Loucy (cell line): Measurements from ENCODE around the gene IFNE.

ENCODE experiments used
- H2AFZ ChIP-seq: fragments of 200-600 bp; sonication (generic); 2 replicates; pipeline ENCODE4 v1.6.0; 2016; ENCODE audit warnings: antibody characterized with exemption, mild to moderate bottlenecking, low read length, moderate library complexity
- H3F3A ChIP-seq: fragments of 200-600 bp; 2 replicates; pipeline ENCODE4 v1.6.0; 2016; ENCODE audit warnings: antibody characterized with exemption, low read depth, mild to moderate bottlenecking
- H3K27me3 ChIP-seq: fragments of 200-600 bp; sonication (generic); 2 replicates; pipeline ENCODE4 v1.6.1; 2014; ENCODE audit warnings: low read length, mild to moderate bottlenecking; ENCODE audit not compliant: insufficient read depth, poor library complexity, severe bottlenecking
- H3K36me3 ChIP-seq: fragments of 200-600 bp; sonication (generic); 2 replicates; pipeline ENCODE4 v1.6.1; 2016; ENCODE audit warnings: low read length; ENCODE audit not compliant: insufficient read depth
- H3K4me1 ChIP-seq: fragments of 200-600 bp; sonication (generic); 2 replicates; pipeline ENCODE4 v1.5.1; 2014; ENCODE audit warnings: low read length, mild to moderate bottlenecking; ENCODE audit not compliant: insufficient read depth, poor library complexity, severe bottlenecking
- H3K4me2 ChIP-seq: fragments of 200-600 bp; sonication (generic); 2 replicates; pipeline ENCODE4 v1.6.0; 2014; ENCODE audit warnings: antibody characterized with exemption, low read length, low read depth, mild to moderate bottlenecking; ENCODE audit not compliant: poor library complexity, severe bottlenecking
- H3K4me3 ChIP-seq: fragments of 200-600 bp; sonication (generic); 2 replicates; pipeline ENCODE4 v1.5.1; 2014; ENCODE audit warnings: low read length, mild to moderate bottlenecking, mixed read lengths; ENCODE audit not compliant: poor library complexity, severe bottlenecking
- H3K79me2 ChIP-seq: fragments of 200-600 bp; sonication (generic); 2 replicates; pipeline ENCODE4 v1.6.1; 2014; ENCODE audit warnings: low read length; ENCODE audit not compliant: insufficient read depth
- H3K9ac ChIP-seq: fragments of 200-600 bp; sonication (generic); 2 replicates; pipeline ENCODE4 v1.6.0; 2014; ENCODE audit warnings: mild to moderate bottlenecking, low read depth, low read length, moderate library complexity; ENCODE audit not compliant: poor library complexity, severe bottlenecking
- H3K9me2 ChIP-seq: fragments of 200-600 bp; sonication (generic); replicated peaks from 2 replicates; pipeline ENCODE4 v1.6.1; 2016; ENCODE audit warnings: low read depth, low read length, mixed read lengths
- H3K9me3 ChIP-seq: fragments of 200-600 bp; sonication (generic); 2 replicates; pipeline ENCODE4 v1.6.1; 2014; ENCODE audit warnings: mild to moderate bottlenecking, antibody characterized with exemption, low read length, low read depth; ENCODE audit not compliant: insufficient read depth
- H4K20me1 ChIP-seq: fragments of 200-600 bp; sonication (generic); 2 replicates; pipeline ENCODE4 v1.6.0; 2014; ENCODE audit warnings: antibody characterized with exemption, low read length, mild to moderate bottlenecking; ENCODE audit not compliant: insufficient read depth, poor library complexity, severe bottlenecking
- CTCF ChIP-seq: fragments of 200-600 bp; sonication (generic); conservative IDR thresholded peaks from 2 replicates; pipeline ENCODE4 v1.5.1; 2014; ENCODE audit warnings: mild to moderate bottlenecking, antibody characterized with exemption, low read length
- EZH2phosphoT487 ChIP-seq: fragments of 200-600 bp; IDR thresholded peaks from 2 replicates; pipeline ENCODE4 v1.6.1; 2018; ENCODE audit warnings: antibody characterized with exemption, mild to moderate bottlenecking, moderate library complexity, borderline replicate concordance

Gene IFNE

DNA sequence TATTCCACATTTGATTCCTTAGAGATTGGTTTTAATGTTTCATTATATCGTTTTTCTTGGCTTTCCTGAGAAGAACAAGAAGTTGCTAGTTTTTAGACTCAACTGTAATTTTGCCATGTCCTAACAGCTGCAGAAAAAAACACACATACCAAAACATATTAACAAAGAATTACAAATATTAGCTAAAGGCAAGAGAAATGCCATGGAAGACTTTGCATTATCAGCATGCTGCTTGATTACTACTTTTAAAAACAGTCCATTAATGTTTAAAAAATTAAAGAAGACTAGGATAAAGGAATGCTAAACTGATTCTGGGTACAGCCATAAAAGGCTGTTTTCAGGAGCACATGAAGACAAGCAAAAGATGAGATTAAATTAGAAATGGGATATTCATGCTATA is 20.5 kb upstream of the IFNE start:
- Histone ChIP-seq H3K9me3 (no peaks in the 10 kb centered on the region), H3K27me3 (no peaks in the 10 kb centered on the region), H3K9ac (no peak overlapping the region), H3K4me2 (no peak overlapping the region), H3K79me2 (no peaks in the 10 kb centered on the region), H3F3A (no peaks in the 10 kb centered on the region), H2AFZ (no peak overlapping the region), H3K9me2 (no peaks in the 10 kb centered on the region), H3K36me3 (no peaks in the 10 kb centered on the region), H3K4me3 (no peak overlapping the region), H4K20me1 (no peaks in the 10 kb centered on the region), H3K4me1 (peaks cover 6% of the 10 kb centered on the region)
- TF ChIP-seq CTCF = no peak
- TF ChIP-seq EZH2phosphoT487 = no peak

DNA sequence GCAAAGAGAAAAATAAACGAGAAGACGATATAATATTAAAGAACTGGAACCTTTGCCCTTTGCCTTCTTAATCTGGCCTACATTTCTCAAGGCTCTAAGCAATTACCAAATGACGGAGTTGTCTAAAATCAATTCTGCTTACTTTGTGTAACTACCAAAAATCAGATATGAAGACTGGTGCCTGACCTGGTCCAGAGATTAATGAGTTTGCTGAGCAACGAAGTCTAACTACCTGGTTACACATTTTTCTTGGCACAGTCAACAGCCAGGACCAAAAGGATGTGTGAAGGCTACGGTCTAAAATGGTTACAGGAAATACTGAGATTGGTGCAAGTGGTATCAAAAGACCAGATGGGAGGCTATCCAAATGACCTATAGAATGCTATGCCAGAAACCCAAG is 17.8 kb upstream of the IFNE start:
- H3K9me2 ChIP-seq = no peaks in the 10 kb centered on the region
- TF ChIP-seq CTCF (no peak), EZH2phosphoT487 (no peak)

GRCh38 chr9:21491756-21492155 is 9.6 kb upstream of the IFNE start:
- no peaks in the 10 kb centered on the region for H3K9me2 ChIP-seq
- TF ChIP-seq EZH2phosphoT487 = no peak
- TF ChIP-seq CTCF = peak; percentile 37
- no peaks in the 10 kb centered on the region for H4K20me1 ChIP-seq
- H3F3A ChIP-seq = no peaks in the 10 kb centered on the region
- no peaks in the 10 kb centered on the region for H3K9me3 ChIP-seq
- H3K4me3 ChIP-seq = no peak overlapping the region
- no peak overlapping the region for H3K9ac ChIP-seq
- H3K36me3 ChIP-seq = no peaks in the 10 kb centered on the region
- no peaks in the 10 kb centered on the region for H3K79me2 ChIP-seq
- H3K27me3 ChIP-seq = no peaks in the 10 kb centered on the region
- H3K4me2 ChIP-seq = no peak overlapping the region
- H2AFZ ChIP-seq = no peak overlapping the region
- H3K4me1 ChIP-seq = no peaks in the 10 kb centered on the region

More for the DNA sequence above, 17.8 kb upstream of the IFNE start:
- H3K4me1 ChIP-seq = no peaks in the 10 kb centered on the region
- no peaks in the 10 kb centered on the region for H4K20me1 ChIP-seq
- H3K79me2 ChIP-seq = no peaks in the 10 kb centered on the region
- no peaks in the 10 kb centered on the region for H3F3A ChIP-seq
- H3K4me2 ChIP-seq = no peak overlapping the region
- H3K4me3 ChIP-seq = no peak overlapping the region
- no peak overlapping the region for H3K9ac ChIP-seq
- no peak overlapping the region for H2AFZ ChIP-seq
- no peaks in the 10 kb centered on the region for H3K27me3 ChIP-seq
- no peaks in the 10 kb centered on the region for H3K9me3 ChIP-seq
- no peaks in the 10 kb centered on the region for H3K36me3 ChIP-seq
